ENCODE results near the gene BCAP29. TPM values are rescaled to one million over a fixed set of nuclear protein-coding genes. Genes with fewer than 3 reads are reported as not detected.
A peak's percentile ranks its signal among the peaks of the same experiment; 100 is the strongest.

Gene BCAP29
- total RNA-seq, 2 experiments from 2014 or later = 11.0 to 11.7 TPM

DNA sequence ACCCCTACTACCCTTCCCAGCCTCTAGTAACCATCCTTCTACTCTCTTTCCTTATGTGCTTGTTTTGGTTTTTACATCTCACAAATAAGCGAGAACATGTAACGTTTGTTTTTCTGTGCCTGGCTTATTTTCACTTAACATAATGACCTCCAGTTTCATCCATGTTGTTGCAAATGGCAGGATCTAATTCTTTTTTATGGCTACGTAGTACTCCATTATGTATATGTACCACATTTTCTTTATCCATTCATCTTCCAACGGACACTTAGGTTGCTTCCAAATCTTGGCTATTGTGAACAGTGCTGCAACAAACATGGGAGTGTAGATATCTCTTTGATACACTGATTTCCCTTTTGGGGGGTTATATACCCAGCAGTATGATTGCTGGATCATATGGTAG, 47.0 kb downstream of the BCAP29 start:
- Mint-ChIP-seq H3K4me3 (no peak overlapping the region), H3K36me3 (ENCODE audit: low read depth) (no peaks in the 10 kb centered on the region), H3K4me1 (ENCODE audit: low read depth) (no peaks in the 10 kb centered on the region), H3K9me3 (no peaks in the 10 kb centered on the region), H3K27ac (no peak overlapping the region), H3K27me3 (no peaks in the 10 kb centered on the region)
- no peaks in the 10 kb centered on the region for H3K36me3 ChIP-seq (ENCODE audit: insufficient read depth, low read length)
- intact Hi-C loops (cut with DNase I, micrococcal nuclease) = no loop called here
- CTCF ChIA-PET = no interaction called here
- no peak overlapping the region for H3K27ac ChIP-seq (ENCODE audit: low read depth in 1 of 2, low read length in 2 of 2)
- H3K9me3 ChIP-seq (ENCODE audit: control insufficient read depth in 1 of 2, insufficient read depth in 1 of 2, low read length in 2 of 2) = no peaks in the 10 kb centered on the region
- no peak overlapping the region for H3K4me3 ChIP-seq (ENCODE audit: low read length)
- H3K4me1 ChIP-seq (ENCODE audit: insufficient read depth, low read length) = no peaks in the 10 kb centered on the region
- DNase-seq (no peak), ATAC-seq (ENCODE audit: poor library complexity) (no peak)
- no peak for TF ChIP-seq CTCF (IDR thresholded peaks at IDR 0.05)
- H3K27me3 ChIP-seq (ENCODE audit: control insufficient read depth in 1 of 2, insufficient read depth in 2 of 2, low read length in 2 of 2) = no peaks in the 10 kb centered on the region
- POLR2A ChIA-PET = no interaction called here

- Histone ChIP-seq H3K4me3 (ENCODE audit: low read length) (no peak overlapping the region), H3K4me1 (ENCODE audit: insufficient read depth, low read length) (no peaks in the 10 kb centered on the region), H3K27ac (ENCODE audit: low read depth in 1 of 2, low read length in 2 of 2) (no peak overlapping the region), H3K27me3 (ENCODE audit: control insufficient read depth in 1 of 2, insufficient read depth in 2 of 2, low read length in 2 of 2) (no peaks in the 10 kb centered on the region), H3K36me3 (ENCODE audit: insufficient read depth, low read length) (no peaks in the 10 kb centered on the region), H3K9me3 (ENCODE audit: control insufficient read depth in 1 of 2, insufficient read depth in 1 of 2, low read length in 2 of 2) (no peaks in the 10 kb centered on the region)
- ChIA-PET CTCF (no interaction called here), POLR2A (no interaction called here)
- no peak for ATAC-seq (ENCODE audit: poor library complexity)
- peak in 1 of 14 experiments; percentile 15 for DNase-seq
- Mint-ChIP-seq H3K27ac (no peak overlapping the region), H3K27me3 (no peaks in the 10 kb centered on the region), H3K36me3 (ENCODE audit: low read depth) (no peaks in the 10 kb centered on the region), H3K9me3 (no peaks in the 10 kb centered on the region), H3K4me1 (ENCODE audit: low read depth) (no peaks in the 10 kb centered on the region), H3K4me3 (no peak overlapping the region)
- intact Hi-C loops (cut with DNase I, micrococcal nuclease) = no loop called here
- no peak for TF ChIP-seq CTCF (IDR thresholded peaks at IDR 0.05)
These were observed 48.5 kb downstream of the BCAP29 start for GRCh38 chr7:107628461-107629064.

DNA sequence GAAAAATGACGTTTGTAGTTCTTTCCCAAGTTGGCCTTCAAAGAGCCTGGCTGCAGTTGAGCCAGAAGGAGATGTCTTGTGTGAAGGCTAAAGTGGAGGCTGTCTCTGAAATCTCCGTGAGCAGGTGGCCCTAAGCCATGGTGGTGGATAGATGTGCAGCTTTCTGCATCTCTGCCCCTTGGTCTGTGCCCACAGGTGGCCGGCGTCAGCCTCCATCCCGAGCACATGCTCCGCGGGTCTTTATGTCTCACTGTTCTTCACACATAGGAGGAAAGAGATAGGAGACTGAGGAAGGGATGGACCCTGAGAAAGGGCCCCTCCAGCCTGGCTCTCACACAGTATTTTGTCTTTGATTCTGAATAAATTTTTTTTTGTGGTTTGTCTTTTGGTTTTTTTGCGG, 50.3 kb downstream of the BCAP29 start:
- TF ChIP-seq CTCF (IDR thresholded peaks at IDR 0.05) = no peak
- Mint-ChIP-seq H3K4me1 (ENCODE audit: low read depth) (no peaks in the 10 kb centered on the region), H3K27me3 (no peaks in the 10 kb centered on the region), H3K9me3 (no peaks in the 10 kb centered on the region), H3K4me3 (no peak overlapping the region), H3K36me3 (ENCODE audit: low read depth) (no peaks in the 10 kb centered on the region), H3K27ac (no peak overlapping the region)
- no peaks in the 10 kb centered on the region for H3K27me3 ChIP-seq (ENCODE audit: control insufficient read depth in 1 of 2, insufficient read depth in 2 of 2, low read length in 2 of 2)
- no peaks in the 10 kb centered on the region for H3K4me1 ChIP-seq (ENCODE audit: insufficient read depth, low read length)
- intact Hi-C loops (cut with DNase I, micrococcal nuclease) = no loop called here
- CTCF ChIA-PET = no interaction called here
- ATAC-seq (ENCODE audit: poor library complexity) = no peak
- no peak for DNase-seq
- no peak overlapping the region for H3K27ac ChIP-seq (ENCODE audit: low read depth in 1 of 2, low read length in 2 of 2)
- no peak overlapping the region for H3K4me3 ChIP-seq (ENCODE audit: low read length)
- POLR2A ChIA-PET = no interaction called here
- H3K9me3 ChIP-seq (ENCODE audit: control insufficient read depth in 1 of 2, insufficient read depth in 1 of 2, low read length in 2 of 2) = no peaks in the 10 kb centered on the region
- no peaks in the 10 kb centered on the region for H3K36me3 ChIP-seq (ENCODE audit: insufficient read depth, low read length)
